Measurements from ENCODE around the gene PLCB4.

GRCh38 chr20:9476174-9476573 lies 407.3 kb downstream of the PLCB4 start:
- no peak for TF ChIP-seq CTCF (IDR thresholded peaks at IDR 0.05)
- no peak for TF ChIP-seq USF1 (CRISPR knock-in tag; IDR thresholded peaks at IDR 0.05)
- no peak for TF ChIP-seq FOXJ3 (CRISPR knock-in tag; IDR thresholded peaks at IDR 0.05; ENCODE audit: borderline replicate concordance)
- no peak for TF ChIP-seq MAX (CRISPR knock-in tag; IDR thresholded peaks at IDR 0.05)
- TF ChIP-seq E2F1 (CRISPR knock-in tag; IDR thresholded peaks at IDR 0.05): no peak
- TF ChIP-seq FOXK1 (CRISPR knock-in tag; IDR thresholded peaks at IDR 0.05): no peak
- TF ChIP-seq TEAD4 (CRISPR knock-in tag; IDR thresholded peaks at IDR 0.05): no peak
- no peak for TF ChIP-seq ZNF263 (CRISPR knock-in tag; IDR thresholded peaks at IDR 0.05; ENCODE audit: low read depth)
- TF ChIP-seq USF2 (CRISPR knock-in tag; IDR thresholded peaks at IDR 0.05): no peak

All from WTC11 (cell line).